ENCODE results near the gene ABCA13.

Gene ABCA13

GRCh38 chr7:48366096-48366495 lies 194.8 kb downstream of the ABCA13 start:
- H4K20me1 ChIP-seq (ENCODE audit: control insufficient read depth, insufficient read depth, low read depth, low read length) = no peaks in the 10 kb centered on the region
- H3K4me1 ChIP-seq (ENCODE audit: control insufficient read depth, low read length) = no peaks in the 10 kb centered on the region
- no peaks in the 10 kb centered on the region for H3F3A ChIP-seq (ENCODE audit: control insufficient read depth, insufficient read depth)
- no peaks in the 10 kb centered on the region for H3K79me2 ChIP-seq (ENCODE audit: control insufficient read depth, low read length)
- H3K4me2 ChIP-seq (ENCODE audit: low read length) = no peak overlapping the region
- H3K9me3 ChIP-seq (ENCODE audit: control insufficient read depth, insufficient read depth, low read length) = no peaks in the 10 kb centered on the region
- H3K4me3 ChIP-seq (ENCODE audit: low read length) = no peak overlapping the region
- H3K36me3 ChIP-seq (ENCODE audit: control insufficient read depth, low read length) = no peaks in the 10 kb centered on the region
- no peak overlapping the region for H3K27ac ChIP-seq (ENCODE audit: low read depth, low read length)
- no peaks in the 10 kb centered on the region for H3K9me2 ChIP-seq (replicated peaks; ENCODE audit: control insufficient read depth, low read length)
- no peaks in the 10 kb centered on the region for H3K27me3 ChIP-seq (ENCODE audit: control insufficient read depth, low read length)
- TF ChIP-seq CTCF (IDR thresholded peaks at IDR 0.05; ENCODE audit: low read depth, low read length, poor library complexity, severe bottlenecking) (no peak), EZH2phosphoT487 (IDR thresholded peaks at IDR 0.05; ENCODE audit: borderline replicate concordance, low read length) (no peak)

GRCh38 chr7:48376263-48376662 lies 205.0 kb downstream of the ABCA13 start:
- no peak for TF ChIP-seq EZH2phosphoT487 (IDR thresholded peaks at IDR 0.05; ENCODE audit: borderline replicate concordance, low read length)
- TF ChIP-seq CTCF (IDR thresholded peaks at IDR 0.05; ENCODE audit: low read depth, low read length, poor library complexity, severe bottlenecking) = no peak
- no peaks in the 10 kb centered on the region for H3K9me3 ChIP-seq (ENCODE audit: control insufficient read depth, insufficient read depth, low read length)
- H3K27ac ChIP-seq (ENCODE audit: low read depth, low read length) = no peak overlapping the region

GRCh38 chr7:48380921-48381320 lies 209.7 kb downstream of the ABCA13 start:
- Histone ChIP-seq H3K9me3 (ENCODE audit: control insufficient read depth, insufficient read depth, low read length) (no peaks in the 10 kb centered on the region), H3K4me1 (ENCODE audit: control insufficient read depth, low read length) (no peaks in the 10 kb centered on the region), H3K79me2 (ENCODE audit: control insufficient read depth, low read length) (no peaks in the 10 kb centered on the region), H3K36me3 (ENCODE audit: control insufficient read depth, low read length) (no peaks in the 10 kb centered on the region), H3K4me2 (ENCODE audit: low read length) (no peak overlapping the region), H3K27ac (ENCODE audit: low read depth, low read length) (no peak overlapping the region), H3K27me3 (ENCODE audit: control insufficient read depth, low read length) (no peaks in the 10 kb centered on the region; the same call in 1 of the 2 replicates), H4K20me1 (ENCODE audit: control insufficient read depth, insufficient read depth, low read depth, low read length) (no peaks in the 10 kb centered on the region), H3K4me3 (ENCODE audit: low read length) (no peak overlapping the region), H3K9me2 (replicated peaks; ENCODE audit: control insufficient read depth, low read length) (no peaks in the 10 kb centered on the region), H3F3A (ENCODE audit: control insufficient read depth, insufficient read depth) (no peaks in the 10 kb centered on the region)
- TF ChIP-seq EZH2phosphoT487 (IDR thresholded peaks at IDR 0.05; ENCODE audit: borderline replicate concordance, low read length) (no peak), CTCF (IDR thresholded peaks at IDR 0.05; ENCODE audit: low read depth, low read length, poor library complexity, severe bottlenecking) (no peak)

More at GRCh38 chr7:48376263-48376662, 205.0 kb downstream of the ABCA13 start:
- no peaks in the 10 kb centered on the region for H3K9me2 ChIP-seq (replicated peaks; ENCODE audit: control insufficient read depth, low read length)
- H3F3A ChIP-seq (ENCODE audit: control insufficient read depth, insufficient read depth) = no peaks in the 10 kb centered on the region
- H3K36me3 ChIP-seq (ENCODE audit: control insufficient read depth, low read length) = no peaks in the 10 kb centered on the region
- H3K4me1 ChIP-seq (ENCODE audit: control insufficient read depth, low read length) = no peaks in the 10 kb centered on the region
- H3K79me2 ChIP-seq (ENCODE audit: control insufficient read depth, low read length) = no peaks in the 10 kb centered on the region
- H3K27me3 ChIP-seq (ENCODE audit: control insufficient read depth, low read length) = no peaks in the 10 kb centered on the region; the same call in 1 of the 2 replicates
- no peak overlapping the region for H3K4me3 ChIP-seq (ENCODE audit: low read length)
- no peak overlapping the region for H3K4me2 ChIP-seq (ENCODE audit: low read length)
- no peaks in the 10 kb centered on the region for H4K20me1 ChIP-seq (ENCODE audit: control insufficient read depth, insufficient read depth, low read depth, low read length)

Data from DOHH2 (cell line).